ENCODE data around the gene MICAL2.

MICAL2 gene

GRCh38 chr11:12111549-12112520 is 1.4 kb downstream of the MICAL2 start (continued):
- TF ChIP-seq ZFP37 (tag by site-specific recombination; IDR thresholded peaks at IDR 0.05) (no peak), ZNF580 (tag by site-specific recombination; IDR thresholded peaks at IDR 0.05) (no peak), ZBTB26 (tag by site-specific recombination; optimal IDR thresholded peaks at IDR 0.05) (no peak), ZNF341 (tag by site-specific recombination; IDR thresholded peaks at IDR 0.05; ENCODE audit: low read depth) (peak; percentile 53), HOXD13 (CRISPR knock-in tag; IDR thresholded peaks at IDR 0.05; ENCODE audit: borderline replicate concordance) (no peak), GLIS1 (tag by site-specific recombination; IDR thresholded peaks at IDR 0.05) (peak; percentile 31), SP3 (tag by site-specific recombination; IDR thresholded peaks at IDR 0.05) (no peak), ZNF280D (tag by site-specific recombination; IDR thresholded peaks at IDR 0.05) (no peak), ZBTB49 (tag by site-specific recombination; IDR thresholded peaks at IDR 0.05; ENCODE audit: low read depth) (no peak), ZNF639 (tag by site-specific recombination; IDR thresholded peaks at IDR 0.05) (no peak), ZNF677 (tag by site-specific recombination; IDR thresholded peaks at IDR 0.05) (no peak), ZNF362 (tag by site-specific recombination; IDR thresholded peaks at IDR 0.05) (no peak), ZNF221 (tag by site-specific recombination; IDR thresholded peaks at IDR 0.05; ENCODE audit: borderline replicate concordance) (no peak), ZBTB48 (tag by site-specific recombination; IDR thresholded peaks at IDR 0.05) (no peak), HOXA7 (CRISPR knock-in tag; IDR thresholded peaks at IDR 0.05; ENCODE audit: borderline replicate concordance) (no peak), ZNF544 (tag by site-specific recombination; IDR thresholded peaks at IDR 0.05) (no peak), REPIN1 (tag by site-specific recombination; IDR thresholded peaks at IDR 0.05; ENCODE audit: low read depth) (no peak), GFI1B (tag by site-specific recombination; IDR thresholded peaks at IDR 0.05) (no peak), TSHZ1 (tag by site-specific recombination; IDR thresholded peaks at IDR 0.05; ENCODE audit: borderline replicate concordance) (no peak), PRDM4 (tag by site-specific recombination; IDR thresholded peaks at IDR 0.05) (no peak), ZNF140 (tag by site-specific recombination; IDR thresholded peaks at IDR 0.05) (no peak), ZNF266 (tag by site-specific recombination; IDR thresholded peaks at IDR 0.05; ENCODE audit: low read depth) (no peak)

All from HEK293 (cell line).